Right atrium auricular region (tissue), 2 donors: Measurements from ENCODE around the gene JMJD8. TPM values are rescaled to one million over a fixed set of nuclear protein-coding genes. Genes with fewer than 3 reads are reported as not detected.
A peak's percentile ranks its signal among the peaks of the same experiment; 100 is the strongest.

Experiments used
- DNase-seq: peaks from one replicate; pipeline ENCODE4 v3.0.0-alpha.2; 2019; ENCODE audit warnings: low spot score
- H3K27ac ChIP-seq, 2 donors: fragments of 200-600 bp; sonication (generic); 1 replicate in 1 of 2; 2 replicates in 1 of 2; pipeline ENCODE4 v1.5.1; 2016 to 2019
- H3K27me3 ChIP-seq, 2 donors: fragments of 200-600 bp; sonication (generic); one replicate each; pipeline versions ENCODE4 v1.5.1 to v1.6.0; 2017 to 2019
- H3K36me3 ChIP-seq: fragments of 200-600 bp; sonication (generic); one replicate; pipeline ENCODE4 v1.5.1; 2016
- H3K4me1 ChIP-seq, 2 donors: fragments of 200-600 bp; sonication (generic); one replicate each; pipeline versions ENCODE4 v1.5.1 to v1.6.0; 2017 to 2019
- H3K4me3 ChIP-seq, 2 donors: fragments of 200-600 bp; sonication (generic); 1 replicate in 1 of 2; 2 replicates in 1 of 2; pipeline ENCODE4 v1.5.1; 2017 to 2019; ENCODE audit warnings: mild to moderate bottlenecking in 1 of 2, moderate library complexity in 1 of 2
- H3K9me3 ChIP-seq, 2 donors: fragments of 200-600 bp; sonication (generic); one replicate each; pipeline ENCODE4 v1.5.1; 2019
- CTCF ChIP-seq, 2 donors: fragments of 200-600 bp; sonication (generic); IDR thresholded peaks; one replicate each; pipeline ENCODE4 v1.5.1; 2019; ENCODE audit warnings: antibody characterized with exemption in 2 of 2
- total RNA-seq, 2 donors: library from RNA; depleted of rRNA; stranded (reverse); fragments of >200 nt; gene quantifications; one replicate each; pipeline ENCODE4 v1.1.0, GENCODE V29; 2016

Gene JMJD8
- total RNA-seq, 2 donors from 2014 or later, result 76.4 to 82.1 TPM

GRCh38 chr16:674214-674881 is 9.8 kb downstream of the JMJD8 start:
- no peaks in the 10 kb centered on the region for H3K27me3 ChIP-seq
- no peak for TF ChIP-seq CTCF (IDR thresholded peaks at IDR 0.05)
- DNase-seq, result no peak
- peaks cover 0 to 31% of the 10 kb centered on the region in 2 donors for H3K4me1 ChIP-seq
- peak overlapping the region; percentile 23 to 47 for H3K27ac ChIP-seq
- peaks cover 44% of the 10 kb centered on the region for H3K36me3 ChIP-seq
- no peaks in the 10 kb centered on the region for H3K9me3 ChIP-seq
- H3K4me3 ChIP-seq, result no peak overlapping the region

- DNase-seq, result no peak
- Histone ChIP-seq H3K27me3 (no peaks in the 10 kb centered on the region), H3K27ac (no peak overlapping the region), H3K4me3 (no peak overlapping the region), H3K36me3 (peaks cover 44% of the 10 kb centered on the region), H3K4me1 (peaks cover 0 to 35% of the 10 kb centered on the region in 2 donors), H3K9me3 (no peaks in the 10 kb centered on the region)
- no peak for TF ChIP-seq CTCF (IDR thresholded peaks at IDR 0.05)
Measured at GRCh38 chr16:673399-673991, 10.6 kb downstream of the JMJD8 start.

GRCh38 chr16:672851-673250 is 11.3 kb downstream of the JMJD8 start:
- Histone ChIP-seq H3K4me1 (peaks cover 0 to 39% of the 10 kb centered on the region in 2 donors), H3K36me3 (peaks cover 44% of the 10 kb centered on the region), H3K27ac (no peak overlapping the region), H3K4me3 (no peak overlapping the region), H3K27me3 (no peaks in the 10 kb centered on the region), H3K9me3 (no peaks in the 10 kb centered on the region)
- DNase-seq, result no peak
- TF ChIP-seq CTCF (IDR thresholded peaks at IDR 0.05), result no peak

- Histone ChIP-seq H3K4me3 (no peak overlapping the region), H3K9me3 (no peaks in the 10 kb centered on the region), H3K27ac (no peak overlapping the region), H3K4me1 (peaks cover 0 to 43% of the 10 kb centered on the region in 2 donors), H3K36me3 (peaks cover 44% of the 10 kb centered on the region), H3K27me3 (no peaks in the 10 kb centered on the region)
- DNase-seq, result no peak
- TF ChIP-seq CTCF (IDR thresholded peaks at IDR 0.05), result no peak
Measured at GRCh38 chr16:672371-672770, 11.8 kb downstream of the JMJD8 start.

- Histone ChIP-seq H3K4me3 (no peak overlapping the region), H3K27ac (no peak overlapping the region), H3K36me3 (peaks cover 44% of the 10 kb centered on the region), H3K27me3 (no peaks in the 10 kb centered on the region), H3K9me3 (no peaks in the 10 kb centered on the region), H3K4me1 (peaks cover 0 to 47% of the 10 kb centered on the region in 2 donors)
- DNase-seq, result no peak
- TF ChIP-seq CTCF (IDR thresholded peaks at IDR 0.05), result no peak
Measured at GRCh38 chr16:671353-672131, 12.6 kb downstream of the JMJD8 start.
